ENCODE data around the gene ECE1. TPM values are rescaled to one million over a fixed set of nuclear protein-coding genes. Genes with fewer than 3 reads are reported as not detected.

Gene ECE1
- polyA plus RNA-seq, 3 donors, result 43.8 to 51.4 (median 44.4) TPM

DNA sequence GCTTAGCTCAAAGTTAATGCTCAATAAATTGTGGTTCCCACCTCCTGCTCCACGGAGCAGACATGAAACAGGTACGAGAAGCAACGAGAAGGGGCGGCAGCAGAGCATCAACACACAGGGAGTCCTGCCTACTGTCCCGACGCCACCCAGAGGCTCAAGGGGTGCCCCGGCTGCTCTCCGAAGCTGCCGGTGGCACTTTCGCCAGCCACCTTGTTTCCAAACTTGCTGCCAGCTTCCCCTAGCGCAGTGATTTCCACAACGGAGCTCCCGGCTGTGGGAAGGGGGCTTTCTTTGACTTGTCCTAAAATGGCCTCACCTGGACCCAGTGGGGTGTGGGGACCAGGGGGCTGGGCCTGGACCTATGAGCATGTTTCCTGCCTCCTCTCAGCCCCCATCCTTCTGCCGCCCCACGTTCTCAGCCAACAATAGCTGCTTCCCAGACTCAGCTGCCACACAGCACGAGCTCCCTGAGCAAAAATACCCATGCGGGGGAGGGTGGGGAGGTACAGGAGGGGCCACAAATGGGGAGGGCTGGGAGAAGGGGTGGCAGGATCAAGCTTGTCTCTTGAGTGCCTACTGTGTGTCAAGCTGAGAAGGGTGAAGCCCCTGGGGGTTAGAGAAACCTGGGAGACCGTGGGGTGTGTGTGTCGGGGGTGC, 35.6 kb upstream of the ECE1 start:
- no peak for DNase-seq (ENCODE audit: low read depth in 3 of 3, low spot score in 2 of 3)

DNA sequence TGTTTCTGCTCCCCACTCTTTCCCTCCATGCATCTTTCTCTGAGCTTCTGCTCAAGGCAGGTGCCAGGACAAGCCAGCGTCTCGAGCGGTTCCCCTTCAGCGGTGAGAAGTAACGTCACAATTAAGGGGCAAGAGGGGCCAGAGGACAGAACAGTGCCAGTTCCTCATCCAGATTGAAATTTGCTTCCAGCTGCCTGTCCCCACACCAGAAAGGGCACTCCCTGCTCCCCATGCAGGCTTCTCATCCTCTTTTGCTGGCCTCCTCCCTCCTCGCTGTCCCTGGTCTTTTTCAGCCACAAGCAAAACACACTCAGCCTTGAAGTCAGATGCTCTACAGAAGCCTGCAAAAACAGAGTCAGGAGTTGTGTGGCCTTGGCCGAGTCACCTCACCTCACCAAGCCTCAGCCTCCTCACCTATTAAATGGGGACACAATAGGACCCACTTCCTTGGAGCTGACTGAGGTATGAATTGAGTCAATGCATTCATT, 35.0 kb upstream of the ECE1 start:
- no peak for DNase-seq (ENCODE audit: low read depth in 3 of 3, low spot score in 2 of 3)

DNA sequence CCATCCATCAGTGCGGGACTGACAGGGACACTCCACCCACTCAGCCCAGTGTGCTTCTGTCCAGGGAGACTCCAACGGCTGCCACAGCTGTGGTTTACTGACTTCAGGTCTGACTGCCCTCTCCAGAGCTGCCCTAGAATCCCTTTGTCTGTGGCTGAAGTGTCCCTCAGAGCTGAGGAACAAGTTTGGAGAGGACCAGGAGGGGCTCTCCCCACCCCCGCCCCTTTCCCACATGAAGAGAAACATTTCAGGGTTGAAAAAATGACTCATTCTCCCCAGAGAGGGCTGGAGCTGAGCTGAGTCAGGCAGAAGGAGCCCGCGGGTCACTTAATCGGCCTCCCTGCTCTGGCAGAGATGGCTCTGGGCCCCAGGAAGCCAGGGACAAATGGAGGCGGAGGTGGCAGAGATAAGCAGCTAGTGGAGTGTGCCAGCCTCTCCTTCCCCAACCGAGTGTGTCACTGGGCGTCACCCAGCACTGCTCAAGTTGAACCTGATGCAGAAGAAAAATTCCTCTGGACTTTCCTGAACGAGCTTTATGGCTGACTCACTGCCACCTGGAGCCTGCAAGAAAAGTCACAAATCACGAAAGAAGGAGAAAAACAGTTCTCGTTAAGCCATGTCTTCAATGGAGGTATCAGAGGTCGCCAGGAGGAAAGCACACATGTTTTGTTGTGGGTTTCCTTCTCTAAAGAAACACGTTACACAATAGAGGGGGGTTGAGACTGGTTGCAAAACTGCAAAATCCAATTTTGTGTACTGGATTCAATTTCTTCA, 34.3 kb upstream of the ECE1 start:
- DNase-seq (ENCODE audit: low read depth in 3 of 3, low spot score in 2 of 3), result no peak

DNA sequence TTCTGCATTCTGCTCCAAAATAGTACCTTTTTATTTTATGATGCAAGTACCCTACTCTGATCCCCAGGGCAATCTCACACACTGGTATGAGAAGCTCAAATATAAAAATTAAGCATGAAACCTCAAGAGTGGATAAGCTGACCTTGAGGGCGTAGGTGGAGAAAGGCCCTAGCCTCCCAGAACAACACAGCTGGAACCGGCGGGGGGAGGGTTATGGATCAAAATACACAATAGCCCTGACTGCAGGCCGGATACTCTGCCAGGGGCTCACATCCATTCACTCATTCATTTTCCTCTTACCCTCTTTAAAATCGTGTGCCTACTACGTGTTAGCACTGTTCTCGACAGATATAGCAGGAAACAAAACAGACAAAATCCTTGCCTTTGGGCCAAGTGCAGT, 32.8 kb upstream of the ECE1 start:
- no peak for DNase-seq (ENCODE audit: low read depth in 3 of 3, low spot score in 2 of 3)

DNA sequence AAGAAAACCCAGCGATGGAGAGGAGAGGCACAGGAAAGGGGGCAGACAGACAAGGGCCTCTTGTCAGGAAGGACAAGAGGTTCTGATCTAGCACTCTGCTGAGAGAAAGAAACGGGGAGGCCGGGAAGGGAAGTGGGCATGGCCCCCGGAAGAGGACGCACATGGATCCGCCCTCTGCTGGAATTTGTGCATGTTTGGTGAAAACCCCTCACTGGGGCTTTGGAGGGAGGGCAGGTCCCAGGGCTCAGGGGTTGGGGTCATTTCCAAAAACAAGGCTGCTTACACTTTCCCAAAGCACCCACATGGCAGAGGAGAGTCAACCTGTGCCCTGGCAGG, 32.4 kb upstream of the ECE1 start:
- no peak for DNase-seq (ENCODE audit: low read depth in 3 of 3, low spot score in 2 of 3)

DNA sequence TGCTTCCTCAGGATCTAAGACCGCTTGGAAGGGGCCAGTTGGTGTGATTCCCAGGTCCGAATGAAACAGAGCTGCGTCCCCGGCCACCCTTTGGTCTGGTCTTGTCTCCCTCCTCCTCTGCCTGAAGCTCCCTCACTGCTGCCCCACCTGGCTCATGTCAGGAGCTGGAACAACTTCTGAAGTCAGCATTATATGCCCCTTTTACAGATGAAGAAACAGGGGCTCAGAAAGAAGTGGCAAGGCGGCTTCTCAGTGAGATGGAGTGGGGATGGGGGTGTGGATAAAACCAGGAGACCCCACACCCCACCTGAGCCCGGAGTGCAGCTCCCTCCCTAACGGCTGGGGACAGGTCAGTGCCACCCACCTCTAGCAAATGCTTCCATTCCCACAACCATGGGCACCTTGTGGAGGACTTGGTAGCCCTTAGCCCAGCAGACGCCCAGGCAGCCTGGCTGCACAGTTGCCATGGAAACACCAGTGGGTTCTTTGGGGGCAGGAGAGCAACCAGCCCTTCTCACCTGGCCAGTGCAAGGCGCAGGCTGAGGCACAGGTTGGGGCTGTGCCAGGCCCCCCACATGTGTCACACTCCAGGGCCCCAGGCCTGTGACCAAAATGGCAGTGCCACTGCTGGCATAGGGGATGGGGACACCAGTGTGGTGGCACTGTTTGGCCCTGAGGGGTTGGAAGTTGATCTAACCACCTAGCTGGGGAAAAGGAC, 31.9 kb upstream of the ECE1 start:
- DNase-seq (ENCODE audit: low read depth in 3 of 3, low spot score in 2 of 3), result no peak

DNA sequence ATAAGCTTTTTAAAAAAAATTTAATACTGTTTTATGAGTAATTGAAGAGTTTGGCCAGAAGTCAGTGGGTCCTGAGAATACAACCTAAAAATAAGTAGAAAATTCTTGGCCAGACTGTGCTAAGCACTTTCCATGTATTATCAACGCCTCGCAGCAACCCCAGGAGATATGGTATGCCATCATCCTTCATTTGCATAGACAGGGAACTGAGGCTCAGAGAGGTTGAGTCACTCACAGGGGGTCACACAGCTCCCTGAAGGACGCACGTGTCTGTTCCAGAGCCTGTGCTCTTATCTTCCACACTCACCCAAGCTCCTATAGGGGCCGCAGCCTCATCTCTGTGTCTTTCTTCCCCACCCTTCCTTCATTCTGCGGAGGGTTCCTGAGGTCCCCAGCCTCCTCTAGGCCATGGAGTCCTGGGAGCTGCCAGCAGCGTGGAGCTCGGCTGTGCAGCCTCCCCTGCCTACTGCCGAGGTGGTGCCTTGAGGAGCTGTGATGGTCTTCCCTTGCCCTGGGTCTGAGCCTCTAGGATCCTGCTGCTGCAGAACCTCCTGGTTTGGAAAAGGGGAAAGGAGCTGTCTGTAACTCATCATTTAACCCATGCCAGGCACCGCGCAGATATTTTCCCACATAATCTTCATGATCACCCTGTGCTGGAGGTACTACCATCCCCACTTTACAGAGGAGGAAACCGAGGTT, 30.3 kb upstream of the ECE1 start:
- no peak for DNase-seq (ENCODE audit: low read depth in 3 of 3, low spot score in 2 of 3)

DNA sequence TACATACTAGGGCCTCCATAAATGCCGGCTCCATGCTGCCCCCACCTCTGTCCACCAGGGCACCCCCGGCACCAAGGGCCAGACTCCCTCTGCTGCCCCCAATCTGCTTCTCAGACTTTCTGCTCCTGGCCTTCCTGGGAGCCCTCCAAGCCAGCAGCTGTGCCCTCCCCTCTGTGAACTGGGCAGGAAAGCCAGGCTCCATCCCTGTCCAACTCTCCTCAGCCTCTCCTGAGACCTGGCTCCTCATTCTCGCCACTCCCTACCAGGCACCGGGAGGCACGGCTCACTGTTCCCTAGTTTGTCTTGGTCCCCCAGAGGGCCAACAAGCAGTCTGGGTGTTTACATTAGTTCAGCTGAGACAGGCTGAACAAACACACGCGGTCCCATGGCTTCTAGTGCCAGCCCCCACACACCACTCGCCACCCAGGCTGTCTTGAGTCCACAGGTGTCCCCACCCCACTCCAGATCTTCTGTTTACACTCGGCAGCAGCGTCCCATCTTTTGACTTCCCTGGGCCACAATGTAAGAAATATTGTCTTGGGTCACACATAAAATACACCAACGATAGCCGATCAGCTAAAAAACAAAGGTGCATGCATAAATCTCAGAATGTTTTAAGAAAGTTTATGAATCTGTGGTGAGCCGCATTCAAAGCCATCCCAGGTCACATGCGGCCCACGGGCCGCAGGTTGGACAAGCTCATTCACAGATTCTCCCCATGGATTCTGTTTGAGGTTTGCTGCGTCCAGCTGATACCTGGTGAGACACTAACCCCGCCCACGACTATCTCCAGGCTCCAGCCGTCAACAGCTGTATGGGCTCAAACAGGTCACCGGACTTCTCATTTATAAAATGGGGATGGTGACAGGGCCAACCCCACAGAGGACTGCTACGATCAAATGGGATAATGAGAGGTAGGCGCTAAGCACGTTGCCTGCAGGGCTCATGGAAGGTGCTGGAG, 29.5 kb upstream of the ECE1 start:
- no peak for DNase-seq (ENCODE audit: low read depth in 3 of 3, low spot score in 2 of 3)

DNA sequence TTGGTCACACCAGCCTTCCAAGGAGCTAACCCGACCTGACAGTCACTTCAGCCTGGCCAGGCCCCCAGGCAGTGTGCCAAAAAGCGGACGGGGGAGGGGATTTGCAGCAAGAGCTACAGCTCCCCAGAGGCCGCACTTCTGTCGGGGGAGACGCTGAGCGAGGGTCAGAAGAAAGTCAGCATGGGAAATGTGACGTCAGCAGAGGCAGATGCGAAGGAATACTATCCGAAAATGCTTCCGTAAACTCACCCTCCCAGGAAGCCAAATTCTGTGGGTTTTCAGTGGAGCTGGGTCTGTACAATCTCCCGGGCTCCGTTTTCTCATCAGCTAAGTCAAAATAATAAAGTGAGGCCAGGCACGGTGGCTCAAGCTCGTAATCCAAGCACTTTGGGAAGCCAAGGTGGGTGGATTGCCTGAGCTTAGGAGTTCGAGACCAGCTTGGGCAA, 28.5 kb upstream of the ECE1 start:
- DNase-seq (ENCODE audit: low read depth in 3 of 3, low spot score in 2 of 3), result no peak

DNA sequence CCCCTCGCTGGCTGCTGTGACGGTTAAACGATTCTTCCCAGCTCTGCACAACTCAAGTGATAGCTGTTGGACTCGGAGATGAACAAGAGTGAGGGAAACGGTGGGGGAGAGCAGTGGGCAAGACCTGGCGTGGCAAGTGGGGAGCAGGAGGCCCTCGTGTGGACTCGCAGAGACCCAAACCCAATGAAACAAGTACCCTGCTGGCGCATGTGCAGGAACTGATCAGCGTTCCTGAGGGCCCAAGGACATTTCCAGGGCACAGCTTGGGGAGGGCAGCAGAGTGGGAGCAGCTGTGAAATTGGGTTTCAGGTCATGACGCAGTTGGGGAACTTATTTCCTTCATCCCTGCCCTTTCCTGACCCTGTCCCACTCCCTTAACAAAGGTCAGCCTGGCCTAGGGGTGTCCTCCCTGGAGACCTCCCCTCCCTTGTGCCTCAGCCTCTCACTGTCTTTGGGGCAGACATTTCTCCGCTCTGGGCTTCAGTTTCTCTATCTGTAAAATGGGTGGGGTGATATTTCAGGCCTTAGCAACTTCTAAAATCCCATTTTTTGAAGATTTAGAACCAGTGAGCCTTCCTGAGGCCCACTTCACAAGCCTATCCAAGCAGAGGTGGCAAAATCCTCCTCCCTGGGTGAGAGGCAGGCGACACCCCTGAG, 27.9 kb upstream of the ECE1 start:
- no peak for DNase-seq (ENCODE audit: low read depth in 3 of 3, low spot score in 2 of 3)

DNA sequence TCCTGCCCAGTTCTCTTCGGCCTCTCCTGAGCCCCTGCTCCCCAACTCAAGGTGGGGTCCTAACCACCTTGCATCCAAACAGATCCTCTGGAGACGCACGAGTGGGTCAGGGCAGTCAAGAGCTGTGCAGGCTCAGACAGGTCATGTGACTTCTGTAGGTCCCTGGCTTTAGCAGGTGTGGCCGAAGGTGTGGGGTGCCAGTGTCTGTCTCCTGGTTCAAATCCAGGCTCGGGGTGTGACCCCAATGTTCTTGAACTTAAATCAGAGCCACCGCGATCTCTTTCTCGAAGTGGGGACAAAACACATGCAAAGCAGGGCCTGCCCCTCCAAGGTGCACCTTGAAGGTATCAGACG, 27.4 kb upstream of the ECE1 start:
- no peak for DNase-seq (ENCODE audit: low read depth in 3 of 3, low spot score in 2 of 3)

DNA sequence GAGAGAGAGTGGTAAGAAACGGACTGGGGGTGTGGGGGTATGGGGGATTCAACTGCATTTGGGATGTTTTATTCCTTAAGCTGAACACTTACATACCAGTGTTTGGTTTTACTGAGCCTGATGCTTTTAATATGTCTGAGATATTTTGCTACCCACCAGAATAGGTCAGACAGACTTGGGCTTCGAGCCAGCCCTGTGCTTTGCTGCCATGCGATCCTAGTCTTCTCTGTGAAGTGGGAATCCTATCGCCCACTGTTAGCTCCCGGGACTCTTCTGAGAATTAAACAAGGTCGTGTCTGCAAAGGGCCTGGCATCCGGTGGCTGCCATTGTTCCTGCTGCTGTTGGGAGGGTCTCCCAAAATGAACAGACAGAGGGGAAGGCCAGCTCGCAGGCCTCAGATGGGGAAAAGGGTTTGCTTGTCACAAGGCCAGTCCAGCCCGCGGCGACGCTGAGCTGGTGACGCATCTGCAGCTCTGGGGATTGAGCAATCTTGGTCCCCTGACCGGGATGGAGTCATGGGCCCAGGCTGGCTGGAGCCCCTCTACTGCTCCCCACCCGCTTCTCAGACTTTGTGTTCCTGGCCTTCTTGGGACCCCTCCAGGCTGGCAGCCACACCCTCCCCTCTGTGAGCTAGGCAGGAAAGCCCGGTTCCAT, 26.9 kb upstream of the ECE1 start:
- DNase-seq (ENCODE audit: low read depth in 3 of 3, low spot score in 2 of 3), result no peak

DNA sequence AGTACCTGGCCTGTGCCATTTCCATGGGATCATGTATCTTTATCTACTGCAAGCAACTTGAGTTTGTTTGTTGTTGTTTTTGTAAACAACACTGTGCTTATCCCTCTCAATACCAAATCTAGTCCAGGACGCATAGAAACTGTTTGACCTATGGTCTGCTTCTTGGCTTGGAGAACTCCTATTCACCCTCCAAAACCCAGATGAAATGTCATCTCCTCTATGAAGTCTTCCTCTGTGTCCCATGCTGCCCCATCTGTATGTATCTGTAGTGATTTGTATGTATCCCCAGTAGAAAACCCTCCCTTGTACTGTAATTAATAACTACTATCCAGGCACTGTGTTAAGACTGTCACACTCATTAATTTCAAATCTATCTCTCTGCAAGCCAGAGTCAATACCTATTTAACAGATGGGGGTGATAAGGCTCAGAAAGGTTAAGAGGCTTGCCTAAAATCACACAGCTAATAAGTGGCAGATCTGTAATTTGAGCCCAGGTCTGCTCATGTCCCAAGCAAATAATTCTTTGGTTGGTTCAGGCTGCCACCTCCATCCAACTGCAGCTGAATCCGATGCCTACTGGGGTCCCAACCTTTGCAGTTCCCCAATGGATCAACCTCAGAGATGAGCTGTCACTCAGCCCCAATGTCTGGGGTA, 24.6 kb upstream of the ECE1 start:
- DNase-seq (ENCODE audit: low read depth in 3 of 3, low spot score in 2 of 3), result no peak

DNA sequence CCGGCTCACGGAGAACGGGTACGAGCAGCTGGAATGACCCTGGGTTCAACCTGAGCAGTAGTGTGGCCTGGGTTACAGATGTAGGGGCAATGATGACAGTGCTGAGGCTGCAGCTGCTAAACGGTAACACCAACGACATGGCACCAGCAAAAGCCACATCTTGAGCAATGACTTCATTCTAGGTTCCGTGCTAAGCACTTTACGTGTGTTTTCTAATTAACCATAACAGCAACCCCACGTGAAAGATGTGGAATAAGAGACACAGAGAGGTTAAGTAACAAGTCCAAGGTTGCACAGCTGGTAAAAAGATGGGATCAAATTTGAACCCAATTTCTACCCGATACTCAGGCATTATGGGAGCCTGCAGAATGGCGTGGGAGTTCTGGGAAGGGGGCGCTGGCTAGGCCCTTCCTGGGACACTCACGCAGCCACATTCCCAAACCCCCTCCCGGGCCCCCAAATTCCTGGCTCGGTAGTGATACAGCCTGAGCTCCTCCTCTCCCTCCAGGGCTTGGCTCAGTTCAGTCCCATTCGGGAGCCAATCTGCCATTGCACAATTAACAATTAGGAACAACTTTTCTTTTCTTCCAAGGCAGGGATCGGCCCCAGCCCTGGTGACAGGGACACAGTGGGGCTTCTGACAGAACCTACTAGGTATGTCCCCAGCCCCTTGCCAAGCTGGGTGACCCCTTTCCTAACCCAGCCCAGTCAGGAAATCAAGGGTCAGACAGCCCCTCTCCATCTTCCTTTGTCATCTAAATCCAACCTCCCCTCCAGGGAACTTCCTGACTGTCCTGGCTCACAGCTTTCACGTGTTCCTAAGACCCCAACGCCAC, 23.8 kb upstream of the ECE1 start:
- DNase-seq (ENCODE audit: low read depth in 3 of 3, low spot score in 2 of 3), result no peak

DNA sequence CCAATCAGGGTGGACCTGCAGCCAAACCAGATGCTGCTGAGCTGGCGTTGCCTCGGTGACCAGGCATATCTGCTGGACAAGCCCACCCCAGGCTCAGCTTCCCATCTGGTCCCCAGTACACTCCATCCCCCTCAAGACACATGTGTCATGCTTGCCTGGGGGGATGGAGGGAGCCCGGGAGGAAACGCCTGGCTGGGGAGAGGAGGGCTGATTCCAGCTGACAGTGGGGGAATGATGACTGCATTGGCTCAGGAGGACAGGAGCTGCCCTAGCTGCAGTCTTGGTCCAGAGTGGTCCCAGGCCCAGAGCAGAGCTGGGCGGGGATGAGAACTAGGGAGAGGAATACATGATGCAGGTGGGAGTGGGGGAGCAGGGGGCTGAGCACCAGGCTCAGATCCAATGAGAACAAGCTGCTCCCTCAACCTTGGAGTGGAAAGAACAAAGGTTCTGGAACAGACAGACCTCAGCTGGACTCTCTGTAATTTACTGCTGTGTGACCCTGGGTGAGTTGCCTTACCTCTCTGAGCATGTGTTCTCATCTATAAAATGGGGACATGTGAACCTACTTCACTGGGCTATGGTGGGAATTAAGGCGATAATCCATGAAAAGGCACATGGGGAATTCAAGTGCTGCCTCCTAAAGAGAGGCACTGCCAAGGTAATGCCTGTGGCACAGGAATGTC, 23.1 kb upstream of the ECE1 start:
- DNase-seq (ENCODE audit: low read depth in 3 of 3, low spot score in 2 of 3), result no peak

DNA sequence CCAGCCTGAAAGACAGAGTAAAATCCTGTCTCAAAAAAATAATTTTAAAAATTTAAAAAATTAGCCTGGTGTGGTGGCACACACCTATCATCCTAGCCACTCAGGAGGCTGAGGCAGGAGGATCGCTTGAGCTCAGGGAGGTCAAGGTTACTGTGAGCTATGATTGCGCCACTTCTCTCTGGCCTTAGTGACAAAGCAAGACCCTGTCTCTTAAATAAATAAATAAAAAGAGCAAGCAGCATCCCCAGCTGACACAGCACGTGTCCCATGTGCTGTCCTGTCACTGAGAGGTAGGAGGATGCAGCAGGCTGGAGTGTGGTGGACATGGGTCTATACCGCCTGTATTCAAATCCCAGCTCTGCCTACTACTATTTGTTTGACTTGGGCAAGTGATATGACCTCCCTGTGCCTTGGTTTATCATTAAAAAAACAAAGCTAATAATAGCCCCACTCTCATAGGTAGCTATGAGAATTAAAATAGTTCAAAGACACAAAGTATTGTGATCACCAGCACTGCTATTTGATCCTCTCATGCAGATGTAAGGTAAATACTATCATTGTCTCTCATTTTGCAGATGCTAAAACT, 22.2 kb upstream of the ECE1 start:
- DNase-seq (ENCODE audit: low read depth in 3 of 3, low spot score in 2 of 3), result no peak

DNA sequence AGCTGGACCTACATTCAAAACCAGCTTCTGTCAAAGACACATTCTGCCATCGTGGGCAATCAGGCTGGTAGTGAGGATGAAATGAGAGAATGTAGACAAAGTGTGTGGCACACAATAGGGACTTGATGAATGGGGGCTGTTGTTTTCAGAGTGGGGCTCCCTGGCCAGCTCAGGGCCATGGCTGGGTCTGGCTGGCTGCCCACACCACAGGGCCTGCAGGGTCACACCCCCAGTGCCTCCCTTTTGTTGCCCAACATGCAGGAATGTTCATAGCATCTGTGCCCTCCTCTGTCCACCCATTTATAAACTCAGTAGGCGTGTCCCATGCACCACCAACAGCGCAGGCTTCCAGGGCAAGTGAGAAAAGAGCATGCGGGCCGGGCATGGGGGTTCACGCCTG, 20.8 kb upstream of the ECE1 start:
- DNase-seq (ENCODE audit: low read depth in 3 of 3, low spot score in 2 of 3), result no peak

All from right renal cortex interstitium (tissue), 3 donors.